GM12878 (cell line): ENCODE results near the gene MYO6. TPM values are rescaled to one million over a fixed set of nuclear protein-coding genes. Genes with fewer than 3 reads are reported as not detected.

Experiments
- ATAC-seq: fragments of 200-7000 bp; cut with Tn5 transposase; 3 replicates; pipeline ENCODE4 v1.9.1; 2020; ENCODE audit warnings: mild to moderate bottlenecking, moderate library complexity
- BruUV-seq: library from RNA; stranded (reverse); fragments of 400-500 nt; replicated peaks from 2 replicates; lab custom pipeline; 2021; lab: Mats Ljungman, UMichigan
- CTCF ChIA-PET: fragments of 300-600 bp; sonication (Branson Sonifier 250); formaldehyde crosslinking; extraction: SDS; loops from one replicate; lab custom pipeline; 2021; ENCODE audit warnings: inconsistent platforms; lab: Yijun Ruan, JAX
- POLR2A ChIA-PET: fragments of 350-600 bp; formaldehyde crosslinking; extraction: SDS; loops from one replicate; lab custom pipeline; 2021; ENCODE audit warnings: inconsistent platforms; lab: Charles Lee
- RAD21 ChIA-PET: fragments of 300-600 bp; sonication (Branson Sonifier 250); formaldehyde crosslinking; loops from one replicate; lab custom pipeline; 2023; ENCODE audit warnings: antibody characterized with exemption; ENCODE audit not compliant: unreplicated experiment; lab: Charles Lee
- SMC1A ChIA-PET: fragments of 300-600 bp; sonication (Branson Sonifier 250); formaldehyde crosslinking; loops from one replicate; lab custom pipeline; 2023; ENCODE audit not compliant: unreplicated experiment, uncharacterized antibody; lab: Charles Lee
- DNase-seq: peaks from one replicate; pipeline ENCODE4 v3.0.0-alpha.2; 2011; ENCODE audit warnings: low read depth, low spot score
- FAIRE-seq: peaks from 3 replicates; lab custom pipeline; 2011; peaks lifted over from hg19 to GRCh38; lab: Jason Lieb, UNC
- H2AFZ ChIP-seq: 2 replicates; pipeline ENCODE4 v1.6.0; 2011; ENCODE audit warnings: low read depth, low read length, control low read depth; ENCODE audit not compliant: control insufficient read depth
- H3K27ac ChIP-seq: 2 replicates; pipeline ENCODE4 v1.5.1; 2011; ENCODE audit warnings: control low read depth; ENCODE audit not compliant: control insufficient read depth, insufficient read depth
- H3K27me3 ChIP-seq, 2 experiments: replicated peaks in 1 of 2; 2 replicates each; pipeline versions ENCODE4 v1.6.0 to v1.6.1; 2011; ENCODE audit warnings: low read length in 1 of 2; ENCODE audit not compliant: control insufficient read depth in 2 of 2, insufficient read depth in 2 of 2
- H3K36me3 ChIP-seq, 2 experiments: 2 replicates each; pipeline ENCODE4 v1.5.1; 2011; ENCODE audit warnings: low read length in 1 of 2; ENCODE audit not compliant: control insufficient read depth in 2 of 2, insufficient read depth in 2 of 2
- H3K4me1 ChIP-seq: 2 replicates; pipeline ENCODE4 v1.6.1; 2011; ENCODE audit warnings: mild to moderate bottlenecking, low read length, moderate library complexity, mixed read lengths; ENCODE audit not compliant: control insufficient read depth, insufficient read depth
- H3K4me2 ChIP-seq: 2 replicates; pipeline ENCODE4 v1.6.0; 2011; ENCODE audit warnings: control low read depth; ENCODE audit not compliant: control insufficient read depth, insufficient read depth
- H3K4me3 ChIP-seq: fragments of 200-600 bp; sonication (generic); 2 replicates; pipeline ENCODE4 v1.5.1; 2016
- H3K79me2 ChIP-seq: 2 replicates; pipeline ENCODE4 v1.6.0; 2011; ENCODE audit warnings: low read length; ENCODE audit not compliant: control insufficient read depth, insufficient read depth
- H3K9ac ChIP-seq: 2 replicates; pipeline ENCODE4 v1.8.0; 2011; ENCODE audit warnings: low read length, control low read depth, mixed read lengths; ENCODE audit not compliant: control insufficient read depth, insufficient read depth
- H3K9me3 ChIP-seq: replicated peaks from 3 replicates; pipeline ENCODE4 v1.5.1; 2011; ENCODE audit warnings: mild to moderate bottlenecking, low read length; ENCODE audit not compliant: control insufficient read depth, insufficient read depth
- H4K20me1 ChIP-seq: 2 replicates; pipeline ENCODE4 v1.6.0; 2011; ENCODE audit not compliant: control insufficient read depth, insufficient read depth
- BACH1 ChIP-seq: fragments of 450-650 bp; IDR thresholded peaks from 2 replicates; pipeline ENCODE4 v1.6.1; 2017; ENCODE audit warnings: mild to moderate bottlenecking, borderline replicate concordance
- FOS ChIP-seq: IDR thresholded peaks from 3 replicates; pipeline ENCODE4 v1.6.1; 2011; ENCODE audit warnings: borderline replicate concordance; ENCODE audit not compliant: insufficient read length; ENCODE audit errors: extremely low read depth
- HDAC2 ChIP-seq: fragments of 200-600 bp; sonication (generic); IDR thresholded peaks from 2 replicates; pipeline ENCODE4 v1.6.1; 2017
- KAT2A ChIP-seq: conservative IDR thresholded peaks from 2 replicates; pipeline ENCODE4 v1.6.1; 2011; ENCODE audit warnings: low read depth, low read length; ENCODE audit not compliant: control insufficient read depth
- MEF2A ChIP-seq: IDR thresholded peaks from 2 replicates; pipeline ENCODE4 v1.6.1; 2011; ENCODE audit warnings: low read depth, mild to moderate bottlenecking, low read length, moderate library complexity; ENCODE audit not compliant: insufficient read depth
- MXI1 ChIP-seq: fragments of 150-350 bp; IDR thresholded peaks from 2 replicates; pipeline ENCODE4 v1.6.1; 2011; ENCODE audit warnings: low read depth, mild to moderate bottlenecking, inconsistent platforms, low read length, improper control_type of control experiment
- NR2C1 ChIP-seq: fragments of 450-650 bp; IDR thresholded peaks from 2 replicates; pipeline ENCODE4 v1.6.1; 2017; ENCODE audit warnings: antibody characterized with exemption, mild to moderate bottlenecking, moderate library complexity
- PAX5 ChIP-seq: IDR thresholded peaks from 2 replicates; pipeline ENCODE4 v1.6.1; 2011; ENCODE audit warnings: low read depth, low read length, borderline replicate concordance
- PAX8 ChIP-seq: fragments of 450-650 bp; IDR thresholded peaks from 2 replicates; pipeline ENCODE4 v1.6.1; 2017; ENCODE audit warnings: mild to moderate bottlenecking, moderate library complexity
- RCOR1 ChIP-seq: conservative IDR thresholded peaks from 2 replicates; pipeline ENCODE4 v1.6.1; 2012; ENCODE audit warnings: low read depth, low read length, improper control_type of control experiment
- SPI1 ChIP-seq: IDR thresholded peaks from 2 replicates; pipeline ENCODE4 v1.6.1; 2011; ENCODE audit warnings: low read depth, mild to moderate bottlenecking, low read length, moderate library complexity, borderline replicate concordance; ENCODE audit not compliant: insufficient read depth
- SREBF1 ChIP-seq: IDR thresholded peaks from 2 replicates; pipeline ENCODE4 v1.6.1; 2012; ENCODE audit warnings: mild to moderate bottlenecking, low read length
- TAF1 ChIP-seq: IDR thresholded peaks from 2 replicates; pipeline ENCODE4 v1.6.1; 2011; ENCODE audit warnings: mild to moderate bottlenecking, low read depth, low read length, borderline replicate concordance
- TBL1XR1 ChIP-seq: IDR thresholded peaks from 2 replicates; pipeline ENCODE4 v1.6.1; 2012; ENCODE audit warnings: low read depth, low read length, improper control_type of control experiment
- WGBS: methylation state at CpG from one replicate; pipeline ENCODE4 v1.1.6; 2016; ENCODE audit warnings: low lambda C conversion rate; ENCODE audit not compliant: insufficient replicate concordance, insufficient coverage; ENCODE audit errors: missing lambda C conversion rate; 5-methylcytosine and 5-hydroxymethylcytosine counted together
- in situ Hi-C: fragments of 300-500 bp; cut with MboI; formaldehyde crosslinking; loops from 9 replicates; pipeline ENCODE4 v1.14.3; 2018; ENCODE audit warnings: mixed read lengths
- intact Hi-C: fragments of 100-400 bp; cut with micrococcal nuclease; formaldehyde crosslinking; loops from one replicate; pipeline ENCODE4 v1.14.2; 2022; ENCODE audit not compliant: unreplicated experiment
- polyA plus RNA-seq, 11 experiments: library from polyadenylated mRNA; depleted of rRNA in 4 of 11; unstranded in 6 of 11; stranded (reverse) in 5 of 11; fragments of >200 nt; fragmentation: Nextera tagmentation in 4 of 11; fragmentation: Illumina TruSeq in 1 of 11; extraction: Ambion mirVana in 4 of 11; extraction: Trizol in 1 of 11; gene quantifications; 1 replicate in 1 of 11; 2 replicates in 10 of 11; pipeline versions ENCODE4 v1.2.1 to v1.2.3, GENCODE V29; 2011 to 2016; ENCODE audit warnings: inconsistent platforms in 2 of 11, missing spikeins in 2 of 11, low read depth in 1 of 11
- total RNA-seq, 4 experiments: library from RNA; depleted of rRNA in 3 of 4; stranded (reverse); fragments of >200 nt in 3 of 4; fragmentation: Illumina TruSeq in 1 of 4; extraction: Trizol in 1 of 4; gene quantifications; 2 replicates each; pipeline versions ENCODE4 v1.2.1 to v1.2.3, GENCODE V29; 2013 to 2021
- TF ChIP-seq, protein P1 (sequence below): fragments of 450-650 bp; IDR thresholded peaks from 2 replicates; pipeline ENCODE4 v1.6.1; 2017; ENCODE audit warnings: mild to moderate bottlenecking
- TF ChIP-seq, protein P2 (sequence below): fragments of 450-650 bp; IDR thresholded peaks from 2 replicates; pipeline ENCODE4 v1.6.1; 2017; ENCODE audit warnings: antibody characterized with exemption, mild to moderate bottlenecking, moderate library complexity
- TF ChIP-seq, protein P3 (sequence below): fragments of 450-650 bp; formaldehyde crosslinking; IDR thresholded peaks from 2 replicates; pipeline ENCODE4 v1.4.0; 2020; ENCODE audit warnings: mild to moderate bottlenecking, moderate library complexity

Gene MYO6
- total and polyA plus RNA-seq, 10 of the 15 experiments (the other 5 are each of a cell fraction or from before 2014, with no cell fraction given): 7.9 to 30.4 (median 16.8) TPM

DNA sequence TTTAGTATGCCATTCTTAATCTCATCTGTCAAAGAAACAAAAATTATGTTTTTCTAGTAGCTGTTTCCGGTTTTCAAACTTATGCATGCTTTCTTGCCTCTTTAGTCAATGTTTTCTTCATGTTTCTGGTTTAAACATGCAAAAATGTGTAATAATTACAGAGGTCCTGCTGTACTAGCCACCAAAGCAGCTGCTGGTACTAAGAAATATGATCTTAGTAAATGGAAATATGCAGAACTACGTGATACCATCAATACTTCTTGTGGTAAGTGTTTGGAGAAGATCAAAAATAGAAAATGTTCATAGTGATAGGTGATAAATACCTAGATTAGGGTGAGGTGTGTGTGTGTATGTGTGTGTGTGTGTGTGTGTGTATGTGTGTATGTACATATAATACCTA is 158.4 kb downstream of the MYO6 start:
- ChIA-PET CTCF (interaction anchor here (10.2 kb wide), 1 partner anchor 14 kb away, joined by 105 read pairs; no protein-coding TSS in a partner anchor), SMC1A (interaction anchor here (1.4 kb wide), 1 partner anchor 13 kb away, joined by 6 read pairs; no protein-coding TSS in a partner anchor), POLR2A (no interaction called here), RAD21 (interaction anchor here (1.6 kb wide), 1 partner anchor 14 kb away, joined by 5 read pairs; no protein-coding TSS in a partner anchor)
- H3K4me2 ChIP-seq: no peak overlapping the region
- H2AFZ ChIP-seq: no peak overlapping the region
- in situ Hi-C loops (no loop called here), intact Hi-C loops (no loop called here)
- BruUV-seq: no TSS peak
- H3K79me2 ChIP-seq: no peaks in the 10 kb centered on the region
- DNase-seq: no peak
- H3K4me1 ChIP-seq: no peaks in the 10 kb centered on the region
- H3K9me3 ChIP-seq: no peaks in the 10 kb centered on the region
- H3K36me3 ChIP-seq: no peaks in the 10 kb centered on the region
- FAIRE-seq: no peak
- ATAC-seq: no peak
- H3K27me3 ChIP-seq: no peaks in the 10 kb centered on the region
- WGBS: 2% methylated on average over 2 of the region's 2 CpGs
- H3K27ac ChIP-seq: no peak overlapping the region
- H3K4me3 ChIP-seq: no peak overlapping the region
- no peaks in the 10 kb centered on the region for H4K20me1 ChIP-seq
- no peak overlapping the region for H3K9ac ChIP-seq
- TF ChIP-seq PAX8 (no peak), HDAC2 (no peak), SREBF1 (no peak), MXI1 (no peak), FOS (no peak), KAT2A (no peak), RCOR1 (no peak), BACH1 (no peak), TAF1 (no peak), NR2C1 (no peak), MEF2A (no peak), SPI1 (no peak), TBL1XR1 (no peak), PAX5 (no peak)
- TF ChIP-seq, protein P1, sequence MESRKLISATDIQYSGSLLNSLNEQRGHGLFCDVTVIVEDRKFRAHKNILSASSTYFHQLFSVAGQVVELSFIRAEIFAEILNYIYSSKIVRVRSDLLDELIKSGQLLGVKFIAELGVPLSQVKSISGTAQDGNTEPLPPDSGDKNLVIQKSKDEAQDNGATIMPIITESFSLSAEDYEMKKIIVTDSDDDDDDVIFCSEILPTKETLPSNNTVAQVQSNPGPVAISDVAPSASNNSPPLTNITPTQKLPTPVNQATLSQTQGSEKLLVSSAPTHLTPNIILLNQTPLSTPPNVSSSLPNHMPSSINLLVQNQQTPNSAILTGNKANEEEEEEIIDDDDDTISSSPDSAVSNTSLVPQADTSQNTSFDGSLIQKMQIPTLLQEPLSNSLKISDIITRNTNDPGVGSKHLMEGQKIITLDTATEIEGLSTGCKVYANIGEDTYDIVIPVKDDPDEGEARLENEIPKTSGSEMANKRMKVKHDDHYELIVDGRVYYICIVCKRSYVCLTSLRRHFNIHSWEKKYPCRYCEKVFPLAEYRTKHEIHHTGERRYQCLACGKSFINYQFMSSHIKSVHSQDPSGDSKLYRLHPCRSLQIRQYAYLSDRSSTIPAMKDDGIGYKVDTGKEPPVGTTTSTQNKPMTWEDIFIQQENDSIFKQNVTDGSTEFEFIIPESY: no peak
- TF ChIP-seq, protein P2, sequence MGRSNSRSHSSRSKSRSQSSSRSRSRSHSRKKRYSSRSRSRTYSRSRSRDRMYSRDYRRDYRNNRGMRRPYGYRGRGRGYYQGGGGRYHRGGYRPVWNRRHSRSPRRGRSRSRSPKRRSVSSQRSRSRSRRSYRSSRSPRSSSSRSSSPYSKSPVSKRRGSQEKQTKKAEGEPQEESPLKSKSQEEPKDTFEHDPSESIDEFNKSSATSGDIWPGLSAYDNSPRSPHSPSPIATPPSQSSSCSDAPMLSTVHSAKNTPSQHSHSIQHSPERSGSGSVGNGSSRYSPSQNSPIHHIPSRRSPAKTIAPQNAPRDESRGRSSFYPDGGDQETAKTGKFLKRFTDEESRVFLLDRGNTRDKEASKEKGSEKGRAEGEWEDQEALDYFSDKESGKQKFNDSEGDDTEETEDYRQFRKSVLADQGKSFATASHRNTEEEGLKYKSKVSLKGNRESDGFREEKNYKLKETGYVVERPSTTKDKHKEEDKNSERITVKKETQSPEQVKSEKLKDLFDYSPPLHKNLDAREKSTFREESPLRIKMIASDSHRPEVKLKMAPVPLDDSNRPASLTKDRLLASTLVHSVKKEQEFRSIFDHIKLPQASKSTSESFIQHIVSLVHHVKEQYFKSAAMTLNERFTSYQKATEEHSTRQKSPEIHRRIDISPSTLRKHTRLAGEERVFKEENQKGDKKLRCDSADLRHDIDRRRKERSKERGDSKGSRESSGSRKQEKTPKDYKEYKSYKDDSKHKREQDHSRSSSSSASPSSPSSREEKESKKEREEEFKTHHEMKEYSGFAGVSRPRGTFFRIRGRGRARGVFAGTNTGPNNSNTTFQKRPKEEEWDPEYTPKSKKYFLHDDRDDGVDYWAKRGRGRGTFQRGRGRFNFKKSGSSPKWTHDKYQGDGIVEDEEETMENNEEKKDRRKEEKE: no peak
- TF ChIP-seq, protein P3, sequence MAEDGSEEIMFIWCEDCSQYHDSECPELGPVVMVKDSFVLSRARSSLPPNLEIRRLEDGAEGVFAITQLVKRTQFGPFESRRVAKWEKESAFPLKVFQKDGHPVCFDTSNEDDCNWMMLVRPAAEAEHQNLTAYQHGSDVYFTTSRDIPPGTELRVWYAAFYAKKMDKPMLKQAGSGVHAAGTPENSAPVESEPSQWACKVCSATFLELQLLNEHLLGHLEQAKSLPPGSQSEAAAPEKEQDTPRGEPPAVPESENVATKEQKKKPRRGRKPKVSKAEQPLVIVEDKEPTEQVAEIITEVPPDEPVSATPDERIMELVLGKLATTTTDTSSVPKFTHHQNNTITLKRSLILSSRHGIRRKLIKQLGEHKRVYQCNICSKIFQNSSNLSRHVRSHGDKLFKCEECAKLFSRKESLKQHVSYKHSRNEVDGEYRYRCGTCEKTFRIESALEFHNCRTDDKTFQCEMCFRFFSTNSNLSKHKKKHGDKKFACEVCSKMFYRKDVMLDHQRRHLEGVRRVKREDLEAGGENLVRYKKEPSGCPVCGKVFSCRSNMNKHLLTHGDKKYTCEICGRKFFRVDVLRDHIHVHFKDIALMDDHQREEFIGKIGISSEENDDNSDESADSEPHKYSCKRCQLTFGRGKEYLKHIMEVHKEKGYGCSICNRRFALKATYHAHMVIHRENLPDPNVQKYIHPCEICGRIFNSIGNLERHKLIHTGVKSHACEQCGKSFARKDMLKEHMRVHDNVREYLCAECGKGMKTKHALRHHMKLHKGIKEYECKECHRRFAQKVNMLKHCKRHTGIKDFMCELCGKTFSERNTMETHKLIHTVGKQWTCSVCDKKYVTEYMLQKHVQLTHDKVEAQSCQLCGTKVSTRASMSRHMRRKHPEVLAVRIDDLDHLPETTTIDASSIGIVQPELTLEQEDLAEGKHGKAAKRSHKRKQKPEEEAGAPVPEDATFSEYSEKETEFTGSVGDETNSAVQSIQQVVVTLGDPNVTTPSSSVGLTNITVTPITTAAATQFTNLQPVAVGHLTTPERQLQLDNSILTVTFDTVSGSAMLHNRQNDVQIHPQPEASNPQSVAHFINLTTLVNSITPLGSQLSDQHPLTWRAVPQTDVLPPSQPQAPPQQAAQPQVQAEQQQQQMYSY (CRISPR knock-in tag): no peak
